Endometrial microvascular endothelial cells (primary cell): ENCODE results near the gene GABRA6. TPM values are rescaled to one million over a fixed set of nuclear protein-coding genes. Genes with fewer than 3 reads are reported as not detected.
"Not testable (repeated sequence)": the region's sequence is repeated elsewhere in the genome, so short reads cannot be mapped to it uniquely, and the experiment has no call there.

Experiments
- in situ Hi-C: cut with HindIII; loops from 2 replicates; pipeline ENCODE4 v1.10.0; 2017; ENCODE audit warnings: low sequenced_read_pairs, low pct_unique_long_range_greater_than_20kb; ENCODE audit errors: inconsistent ontology term
- total RNA-seq: library from RNA; depleted of rRNA; stranded (reverse); fragments of >200 nt; gene quantifications from one replicate; pipeline ENCODE4 v1.2.3, GENCODE V29; 2015; ENCODE audit errors: inconsistent ontology term

The GABRA6 gene
- total RNA-seq: not detected

GRCh38 chr5:161685461-161685860 is at the start of gene GABRA6:
TSS of gene GABRA6 (plus strand) at chr5:161685721. CDS start at chr5:161685990, 269 bp downstream.
- in situ Hi-C loops: no loop called here

- in situ Hi-C loops: no loop called here
These were observed 47.9 kb upstream of the GABRA6 start for GRCh38 chr5:161637591-161637990.

- in situ Hi-C loops: no loop called here
These were observed 44.1 kb upstream of the GABRA6 start for GRCh38 chr5:161641444-161641843.

- in situ Hi-C loops: no loop called here
These were observed 40.3 kb upstream of the GABRA6 start for GRCh38 chr5:161645264-161645663.

GRCh38 chr5:161651926-161652325 is 33.6 kb upstream of the GABRA6 start:
- in situ Hi-C loops: not testable (repeated sequence)

GRCh38 chr5:161660806-161661205 is 24.7 kb upstream of the GABRA6 start:
- in situ Hi-C loops: no loop called here

DNA sequence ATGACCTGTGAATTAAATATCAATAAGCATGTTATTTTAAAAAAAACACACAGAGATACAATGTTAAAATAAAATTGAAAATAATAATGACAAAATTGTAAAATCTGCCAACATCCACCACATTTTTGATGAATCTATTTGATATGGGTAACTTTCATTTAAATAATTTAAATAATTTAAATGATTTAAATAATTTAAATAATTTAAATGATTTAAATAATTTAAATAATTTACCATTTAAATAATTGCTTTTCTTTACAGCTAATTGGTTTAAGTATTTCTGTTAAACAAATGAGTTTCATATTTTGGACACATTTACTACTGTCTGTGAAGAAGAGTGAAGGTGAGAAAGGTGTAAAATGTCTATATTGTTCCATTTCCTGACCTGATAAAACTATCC is 22.1 kb upstream of the GABRA6 start:
- in situ Hi-C loops: no loop called here

- in situ Hi-C loops: no loop called here
These were observed 9.4 kb upstream of the GABRA6 start for GRCh38 chr5:161676103-161676502.

DNA sequence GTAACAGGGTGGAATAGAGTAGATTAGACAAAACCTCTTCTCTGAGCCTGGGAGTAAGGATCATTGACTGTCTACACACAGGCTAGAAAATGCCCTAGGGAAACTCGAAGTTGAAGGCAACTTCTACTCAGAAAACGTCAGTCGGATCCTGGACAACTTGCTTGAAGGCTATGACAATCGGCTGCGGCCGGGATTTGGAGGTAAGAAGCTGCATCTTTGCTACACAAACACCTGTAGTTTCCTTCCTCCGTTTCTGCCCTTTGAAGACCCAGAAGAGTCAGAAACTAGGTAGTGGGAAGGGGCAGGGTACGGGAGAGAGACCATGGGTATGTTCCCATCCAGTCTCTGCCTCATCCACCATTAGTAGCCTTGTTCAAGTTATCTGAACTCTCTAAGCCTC is 628 bp downstream of the GABRA6 start:
- in situ Hi-C loops: no loop called here

DNA sequence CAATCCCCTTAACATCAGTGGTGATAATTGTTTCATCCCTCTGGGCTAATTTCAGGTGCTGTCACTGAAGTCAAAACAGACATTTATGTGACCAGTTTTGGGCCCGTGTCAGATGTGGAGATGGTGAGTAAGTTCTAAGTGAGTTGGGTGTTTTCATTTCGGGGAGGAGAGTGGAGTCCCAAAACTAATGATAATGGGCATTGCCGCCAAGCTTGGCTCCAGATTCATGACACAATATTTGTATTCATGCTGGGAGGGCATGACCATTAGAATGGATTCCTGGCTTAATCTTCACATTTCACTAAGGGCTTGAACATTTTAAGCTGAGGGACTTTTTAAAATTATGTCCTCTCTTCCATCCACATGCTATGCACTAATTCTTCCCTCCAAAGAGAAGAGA is 1.4 kb downstream of the GABRA6 start:
- in situ Hi-C loops: no loop called here

GRCh38 chr5:161687316-161687715 is 1.8 kb downstream of the GABRA6 start:
- in situ Hi-C loops: no loop called here

GRCh38 chr5:161691911-161692310 is 6.4 kb downstream of the GABRA6 start:
- in situ Hi-C loops: no loop called here

DNA sequence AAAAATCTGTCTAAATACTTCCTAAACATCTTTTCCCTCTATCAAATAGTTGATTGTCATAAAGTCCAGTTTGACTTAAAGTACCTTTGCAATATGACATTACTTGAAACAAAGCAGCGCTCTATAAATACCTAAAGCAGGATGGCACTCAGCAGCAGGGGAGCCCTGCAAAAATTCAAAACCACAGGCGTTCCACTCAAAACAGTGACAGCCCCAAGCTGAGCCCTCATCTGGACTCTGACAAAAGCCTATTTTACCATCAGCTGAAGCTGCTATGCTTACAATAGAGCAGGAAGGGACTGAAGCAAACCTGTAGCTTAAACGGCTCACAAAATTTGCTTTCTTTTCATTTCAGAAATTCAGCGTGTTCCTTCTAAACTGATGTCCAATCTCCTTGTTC is 11.5 kb downstream of the GABRA6 start:
- in situ Hi-C loops: no loop called here

DNA sequence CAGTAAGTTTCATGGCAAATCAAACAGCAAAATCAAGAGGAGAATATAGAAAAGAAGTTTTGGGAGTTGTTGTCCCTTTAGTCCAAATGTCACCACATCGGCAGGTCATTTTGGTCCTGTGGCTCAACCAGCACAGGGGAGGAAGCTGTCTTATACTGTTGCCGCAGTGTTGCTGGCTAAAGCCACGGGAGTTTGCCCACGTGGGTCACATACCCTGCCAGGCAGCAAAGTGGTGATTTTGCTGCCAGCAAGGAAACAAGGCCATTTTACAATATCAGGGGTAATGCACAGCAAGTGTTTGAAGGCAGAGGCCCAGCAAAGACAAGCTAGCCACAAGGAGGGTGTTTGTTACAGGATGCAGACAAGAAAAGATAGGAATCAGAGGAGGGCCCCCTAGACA is 14.5 kb downstream of the GABRA6 start:
- in situ Hi-C loops: no loop called here

DNA sequence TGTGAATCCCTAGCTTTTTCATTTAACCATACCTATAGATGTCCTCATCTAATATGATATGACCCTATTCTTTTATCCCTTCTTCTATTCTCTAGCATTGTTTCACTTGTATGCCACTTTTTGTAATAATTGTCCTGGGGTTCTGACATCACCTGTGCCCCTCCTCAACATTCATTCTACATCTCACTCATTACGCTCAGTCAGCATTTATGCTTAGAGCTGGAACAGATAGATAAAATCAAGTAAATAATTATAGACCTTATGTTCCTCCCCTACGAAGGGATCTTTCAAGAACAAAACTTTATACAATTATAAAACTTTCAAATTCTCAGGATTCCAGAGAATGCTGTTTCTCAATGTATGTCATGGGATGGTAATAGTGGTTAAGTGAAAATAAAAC is 18.0 kb downstream of the GABRA6 start:
- in situ Hi-C loops: no loop called here

DNA sequence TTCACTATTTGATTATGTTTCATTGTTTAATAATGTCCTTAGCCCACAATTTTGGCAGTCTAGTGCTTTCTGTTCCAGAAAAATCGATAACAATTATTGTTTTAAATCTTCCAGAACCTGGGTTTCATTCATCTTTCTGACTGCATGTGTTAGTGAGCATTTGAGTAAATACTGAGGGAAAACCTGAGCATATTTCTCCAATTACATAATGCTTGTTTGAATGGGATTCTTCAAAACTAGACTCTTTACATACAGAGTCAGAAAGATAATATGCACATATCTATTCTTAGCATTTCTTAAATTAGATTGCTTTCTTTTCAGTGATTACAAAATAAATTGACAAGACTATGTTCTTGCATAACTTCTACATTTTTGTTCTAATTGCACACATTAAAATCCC is 21.9 kb downstream of the GABRA6 start:
- in situ Hi-C loops: no loop called here

GRCh38 chr5:161709239-161709638 is 23.7 kb downstream of the GABRA6 start:
- in situ Hi-C loops: no loop called here

DNA sequence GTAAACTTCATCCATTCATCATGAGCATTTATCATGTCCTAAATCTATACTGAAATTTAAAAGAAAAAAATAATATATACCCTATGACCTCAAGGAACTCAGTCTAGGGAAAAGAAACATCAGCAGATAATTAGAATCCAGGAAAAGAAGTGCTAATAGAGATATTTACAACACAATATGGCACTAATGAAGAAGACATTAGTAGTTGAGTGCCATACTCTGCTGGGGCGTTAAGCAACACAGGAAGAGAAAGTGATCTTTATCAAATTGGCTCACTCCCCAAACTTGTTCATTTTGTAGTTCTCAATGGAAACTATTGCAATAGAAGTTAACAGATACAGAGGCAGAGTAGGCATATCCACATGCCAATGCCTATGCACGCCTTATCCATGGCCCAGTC is 27.5 kb downstream of the GABRA6 start:
- in situ Hi-C loops: no loop called here

DNA sequence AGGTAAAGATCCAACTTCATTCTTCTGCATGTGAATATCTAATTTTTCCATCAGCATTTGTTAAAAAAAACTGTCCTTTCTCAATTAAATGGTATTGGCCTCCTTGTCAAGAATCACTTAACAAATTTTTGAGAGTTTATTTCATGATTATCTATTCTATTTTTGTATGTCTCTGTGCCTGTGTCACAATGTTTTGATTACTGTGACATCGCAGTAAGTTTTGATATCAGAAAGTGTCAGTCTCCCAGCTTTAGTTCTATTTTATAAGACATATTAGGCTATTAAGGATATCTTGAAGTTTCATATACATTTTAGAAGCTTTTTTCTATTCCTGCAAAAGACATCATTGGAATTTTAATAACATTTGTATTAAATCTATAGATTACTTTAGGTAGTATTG is 33.6 kb downstream of the GABRA6 start:
- in situ Hi-C loops: no loop called here

GRCh38 chr5:161720460-161720859 is 34.9 kb downstream of the GABRA6 start:
- in situ Hi-C loops: no loop called here

DNA sequence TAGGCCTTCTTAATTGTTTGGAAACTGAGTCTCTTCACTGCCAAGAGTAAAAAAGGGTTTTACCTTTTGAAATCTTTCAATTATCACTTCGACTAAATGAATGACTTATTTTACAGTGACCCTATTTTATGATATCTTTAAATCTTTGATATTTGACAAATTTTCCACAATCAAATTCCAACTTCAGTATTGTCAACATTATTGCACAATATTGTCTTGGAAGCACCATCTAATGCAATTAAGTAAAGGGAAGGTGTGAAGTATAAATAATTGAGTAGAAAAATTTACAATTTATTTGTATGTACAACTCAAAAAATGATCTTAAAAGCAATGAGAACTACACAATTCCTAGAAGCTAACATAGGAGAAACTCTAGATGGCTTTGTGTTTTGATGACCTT is 49.2 kb downstream of the GABRA6 start:
- in situ Hi-C loops: no loop called here

GRCh38 chr5:161740433-161740832 is 54.9 kb downstream of the GABRA6 start:
- in situ Hi-C loops: no loop called here
